Activated effector memory CD4-positive, alpha-beta T cell treated with Interleukin-2 at 50 U/mL for 16 hours (primary cell): ENCODE data around the gene TSPAN9.

Source experiments
- DNase-seq: peaks from one replicate; pipeline ENCODE4 v3.0.0-alpha.2; 2020

TSPAN9 gene

GRCh38 chr12:3081091-3081490 is 3.9 kb downstream of the TSPAN9 start:
- DNase-seq: no peak

GRCh38 chr12:3081886-3082285 is 4.7 kb downstream of the TSPAN9 start:
- no peak for DNase-seq

- no peak for DNase-seq
Measured at GRCh38 chr12:3083241-3083920, 6.2 kb downstream of the TSPAN9 start.

- DNase-seq: no peak
Measured at GRCh38 chr12:3083921-3084347, 6.8 kb downstream of the TSPAN9 start.

GRCh38 chr12:3084742-3085141 is 7.6 kb downstream of the TSPAN9 start:
- DNase-seq: no peak

GRCh38 chr12:3085341-3086139 is 8.4 kb downstream of the TSPAN9 start:
- no peak for DNase-seq

- DNase-seq: no peak
Measured at GRCh38 chr12:3086211-3086610, 9.0 kb downstream of the TSPAN9 start.

GRCh38 chr12:3086729-3087323 is 9.6 kb downstream of the TSPAN9 start:
- DNase-seq: no peak

GRCh38 chr12:3087758-3088650 is 10.8 kb downstream of the TSPAN9 start:
- no peak for DNase-seq

GRCh38 chr12:3089588-3089987 is 12.4 kb downstream of the TSPAN9 start:
- no peak for DNase-seq

- no peak for DNase-seq
Measured at GRCh38 chr12:3090240-3091037, 13.3 kb downstream of the TSPAN9 start.

- DNase-seq: no peak
Measured at GRCh38 chr12:3091038-3091319, 13.8 kb downstream of the TSPAN9 start.

GRCh38 chr12:3091382-3092241 is 14.4 kb downstream of the TSPAN9 start:
- no peak for DNase-seq

- DNase-seq: no peak
Measured at GRCh38 chr12:3092764-3093163, 15.6 kb downstream of the TSPAN9 start.

- no peak for DNase-seq
Measured at GRCh38 chr12:3097186-3097804, 20.1 kb downstream of the TSPAN9 start.

GRCh38 chr12:3097836-3098235 is 20.7 kb downstream of the TSPAN9 start:
- no peak for DNase-seq

- no peak for DNase-seq
Measured at GRCh38 chr12:3098436-3098835, 21.3 kb downstream of the TSPAN9 start.

GRCh38 chr12:3099146-3099545 is 22.0 kb downstream of the TSPAN9 start:
- DNase-seq: no peak

- no peak for DNase-seq
Measured at GRCh38 chr12:3101309-3102024, 24.3 kb downstream of the TSPAN9 start.

GRCh38 chr12:3102771-3103410 is 25.7 kb downstream of the TSPAN9 start:
- no peak for DNase-seq
